Measurements from ENCODE around the gene PRKCI.

Gene PRKCI

GRCh38 chr3:170302008-170302407 lies 79.8 kb downstream of the PRKCI start:
- TF ChIP-seq, protein P1, sequence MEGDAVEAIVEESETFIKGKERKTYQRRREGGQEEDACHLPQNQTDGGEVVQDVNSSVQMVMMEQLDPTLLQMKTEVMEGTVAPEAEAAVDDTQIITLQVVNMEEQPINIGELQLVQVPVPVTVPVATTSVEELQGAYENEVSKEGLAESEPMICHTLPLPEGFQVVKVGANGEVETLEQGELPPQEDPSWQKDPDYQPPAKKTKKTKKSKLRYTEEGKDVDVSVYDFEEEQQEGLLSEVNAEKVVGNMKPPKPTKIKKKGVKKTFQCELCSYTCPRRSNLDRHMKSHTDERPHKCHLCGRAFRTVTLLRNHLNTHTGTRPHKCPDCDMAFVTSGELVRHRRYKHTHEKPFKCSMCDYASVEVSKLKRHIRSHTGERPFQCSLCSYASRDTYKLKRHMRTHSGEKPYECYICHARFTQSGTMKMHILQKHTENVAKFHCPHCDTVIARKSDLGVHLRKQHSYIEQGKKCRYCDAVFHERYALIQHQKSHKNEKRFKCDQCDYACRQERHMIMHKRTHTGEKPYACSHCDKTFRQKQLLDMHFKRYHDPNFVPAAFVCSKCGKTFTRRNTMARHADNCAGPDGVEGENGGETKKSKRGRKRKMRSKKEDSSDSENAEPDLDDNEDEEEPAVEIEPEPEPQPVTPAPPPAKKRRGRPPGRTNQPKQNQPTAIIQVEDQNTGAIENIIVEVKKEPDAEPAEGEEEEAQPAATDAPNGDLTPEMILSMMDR (IDR thresholded peaks at IDR 0.05; ENCODE audit: borderline replicate concordance, control extremely low read depth, extremely low read depth, insufficient read depth, missing control alignments) = no peak
- in situ Hi-C loops (cut with MboI; ENCODE audit: low sequenced_read_pairs, unreplicated experiment) = no loop called here

GRCh38 chr3:170306015-170306414 lies 83.8 kb downstream of the PRKCI start:
- in situ Hi-C loops (cut with MboI; ENCODE audit: low sequenced_read_pairs, unreplicated experiment) = loop anchor here (5.0 kb wide), 1 partner anchor 106 kb away; no protein-coding TSS in a partner anchor
- no peak for DNase-seq (ENCODE audit: low spot score)
- TF ChIP-seq, protein P1 (IDR thresholded peaks at IDR 0.05; ENCODE audit: borderline replicate concordance, control extremely low read depth, extremely low read depth, insufficient read depth, missing control alignments) = no peak

More at GRCh38 chr3:170302008-170302407, 79.8 kb downstream of the PRKCI start:
- DNase-seq (ENCODE audit: low spot score) = no peak

DNA sequence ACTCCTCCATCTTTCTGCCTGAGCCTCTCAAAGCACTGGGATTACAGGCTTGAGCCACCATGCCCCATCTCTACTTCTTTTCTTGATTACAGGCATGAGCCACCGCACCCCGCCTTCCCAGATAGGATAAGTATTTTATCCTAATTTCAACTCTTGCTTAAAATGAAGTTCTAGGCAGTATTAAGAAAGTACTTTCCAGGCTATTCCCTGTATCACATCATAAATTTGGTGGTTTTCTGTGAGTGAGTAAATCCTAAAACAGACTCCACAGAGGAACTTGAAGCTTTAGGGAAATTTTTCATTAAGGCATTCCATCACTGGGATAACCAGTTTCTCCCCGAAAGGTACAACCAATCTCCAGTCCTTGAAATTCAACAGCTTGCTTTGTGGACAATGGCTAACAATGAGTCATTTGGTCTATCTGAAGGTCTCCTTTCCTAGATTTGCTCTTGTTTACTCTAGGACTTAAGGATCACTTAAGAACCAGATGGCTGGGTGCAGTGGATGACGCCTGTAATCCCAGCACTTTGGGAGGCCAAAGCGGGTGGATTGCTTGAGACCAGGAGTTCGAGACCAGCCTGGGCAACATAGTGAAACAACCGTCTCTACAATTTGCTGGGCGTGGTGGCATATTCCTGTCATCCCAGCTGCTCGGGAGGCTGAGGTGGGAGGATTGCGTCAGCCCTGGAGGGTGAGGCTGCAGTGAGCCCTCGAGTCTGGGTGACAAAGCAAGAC lies 85.6 kb downstream of the PRKCI start:
- TF ChIP-seq, protein P1 (IDR thresholded peaks at IDR 0.05; ENCODE audit: borderline replicate concordance, control extremely low read depth, extremely low read depth, insufficient read depth, missing control alignments) = no peak
- in situ Hi-C loops (cut with MboI; ENCODE audit: low sequenced_read_pairs, unreplicated experiment) = loop anchor here (5.0 kb wide), 1 partner anchor 104 kb away; no protein-coding TSS in a partner anchor
- DNase-seq (ENCODE audit: low spot score) = no peak

- in situ Hi-C loops (cut with MboI; ENCODE audit: low sequenced_read_pairs, unreplicated experiment) = loop anchor here (5.0 kb wide), 1 partner anchor 103 kb away; no protein-coding TSS in a partner anchor
- TF ChIP-seq, protein P1 (IDR thresholded peaks at IDR 0.05; ENCODE audit: borderline replicate concordance, control extremely low read depth, extremely low read depth, insufficient read depth, missing control alignments) = no peak
- DNase-seq (ENCODE audit: low spot score) = no peak
These were observed 86.8 kb downstream of the PRKCI start for GRCh38 chr3:170309046-170309445.

GRCh38 chr3:170317954-170318353 lies 95.7 kb downstream of the PRKCI start:
- TF ChIP-seq, protein P1 (IDR thresholded peaks at IDR 0.05; ENCODE audit: borderline replicate concordance, control extremely low read depth, extremely low read depth, insufficient read depth, missing control alignments) = no peak
- in situ Hi-C loops (cut with MboI; ENCODE audit: low sequenced_read_pairs, unreplicated experiment) = loop anchor here (10.0 kb wide), 2 partner anchors 377 to 497 kb away; no protein-coding TSS in a partner anchor
- no peak for DNase-seq (ENCODE audit: low spot score)

DNA sequence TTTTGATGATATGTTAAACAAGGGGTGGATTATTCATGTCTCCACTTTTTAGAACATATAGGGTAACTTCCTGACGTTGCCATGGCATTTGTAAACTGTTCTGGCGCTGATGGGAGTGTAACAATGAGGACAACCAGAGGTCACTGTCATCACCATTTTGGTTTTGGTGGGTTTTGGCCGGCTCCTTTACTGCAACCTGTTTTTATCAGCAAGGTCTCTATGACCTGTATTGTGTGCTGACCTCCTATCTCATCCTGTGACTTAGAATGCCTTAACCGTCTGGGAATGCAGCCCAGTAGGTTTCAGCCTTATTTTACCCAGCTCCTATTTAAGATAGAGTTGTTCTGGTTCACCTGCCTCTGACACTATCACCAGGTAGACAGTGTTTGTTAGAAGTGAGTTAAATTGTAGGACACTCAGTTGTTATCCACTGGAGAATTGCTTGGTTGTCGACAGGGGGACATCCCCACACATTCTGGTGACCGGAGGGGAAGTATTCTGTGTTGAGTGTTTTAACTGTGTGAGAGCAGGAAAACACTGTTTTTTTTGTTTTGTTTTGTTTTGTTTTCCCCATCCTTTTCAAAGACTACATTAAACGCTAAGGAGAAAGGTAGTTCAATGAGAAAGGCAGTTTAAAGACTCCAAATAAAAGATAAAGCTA lies 98.4 kb downstream of the PRKCI start:
- in situ Hi-C loops (cut with MboI; ENCODE audit: low sequenced_read_pairs, unreplicated experiment) = no loop called here
- DNase-seq (ENCODE audit: low spot score) = no peak
- TF ChIP-seq, protein P1 (IDR thresholded peaks at IDR 0.05; ENCODE audit: borderline replicate concordance, control extremely low read depth, extremely low read depth, insufficient read depth, missing control alignments) = no peak
